ENCODE data around the gene APOA4. TPM values are rescaled to one million over a fixed set of nuclear protein-coding genes. Genes with fewer than 3 reads are reported as not detected.

Gene APOA4
- total RNA-seq, 1 experiment from 2014 or later = not detected

DNA sequence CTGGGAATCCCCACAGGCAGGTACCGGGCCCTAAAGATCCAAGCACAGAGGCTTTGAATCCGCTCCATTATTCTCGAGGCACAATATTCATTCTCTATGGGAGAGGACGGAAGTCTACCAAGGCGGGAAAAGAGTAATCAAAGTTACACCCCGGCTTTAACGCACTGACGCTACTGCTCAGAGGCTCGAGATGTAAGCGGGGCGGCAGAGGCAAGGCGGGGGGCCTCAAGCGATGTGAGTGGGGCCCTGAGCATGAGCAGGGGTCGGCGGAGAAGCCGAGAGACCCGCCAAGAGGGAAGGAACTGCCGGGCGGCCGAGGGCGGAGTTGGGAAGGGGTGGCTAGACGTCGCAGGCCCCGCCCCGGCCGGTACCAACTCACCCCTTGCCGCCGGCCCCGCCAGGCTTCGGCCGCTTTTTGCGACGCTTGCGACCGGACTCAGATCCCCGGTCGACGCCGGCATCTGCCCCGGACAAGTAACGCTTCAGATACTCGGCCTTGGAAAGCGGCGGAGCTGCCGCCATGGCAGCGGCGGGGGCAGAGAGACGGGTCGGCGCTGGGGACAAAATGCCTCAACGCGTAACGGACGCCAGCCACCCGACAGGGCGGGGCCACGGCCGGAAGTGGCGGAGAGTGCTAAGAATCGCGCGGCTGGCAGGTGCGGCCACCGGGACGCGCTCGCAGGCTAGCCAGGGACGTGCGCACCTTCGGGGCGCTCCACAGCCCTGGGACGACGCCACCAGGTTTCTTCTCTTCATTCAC, 50.5 kb downstream of the APOA4 start, which contains the start of gene BUD13:
Gene BUD13 (minus strand): TSS at position 545 of the 760 bp plus-strand sequence. CDS start 23 bp downstream, at position 522.
- CTCF ChIA-PET = interaction anchor here (0.7 kb wide), 2 partner anchors 30 to 459 kb away, joined by 3 read pairs; no protein-coding TSS in a partner anchor
- H3K4me1 Mint-ChIP-seq (ENCODE audit: low read depth, unreplicated experiment) = no peaks in the 10 kb centered on the region
- peak within 1 kb of the TSS; percentile 93 for H3K4me3 Mint-ChIP-seq (ENCODE audit: low read depth, unreplicated experiment)
- no TSS peak for BruUV-seq (replicated peaks)
- no peaks in the 10 kb centered on the region for H3K9me3 Mint-ChIP-seq (ENCODE audit: low read depth, unreplicated experiment)
- intact Hi-C loops (cut with micrococcal nuclease; ENCODE audit: unreplicated experiment) = no loop called here
- TF ChIP-seq, protein P1, sequence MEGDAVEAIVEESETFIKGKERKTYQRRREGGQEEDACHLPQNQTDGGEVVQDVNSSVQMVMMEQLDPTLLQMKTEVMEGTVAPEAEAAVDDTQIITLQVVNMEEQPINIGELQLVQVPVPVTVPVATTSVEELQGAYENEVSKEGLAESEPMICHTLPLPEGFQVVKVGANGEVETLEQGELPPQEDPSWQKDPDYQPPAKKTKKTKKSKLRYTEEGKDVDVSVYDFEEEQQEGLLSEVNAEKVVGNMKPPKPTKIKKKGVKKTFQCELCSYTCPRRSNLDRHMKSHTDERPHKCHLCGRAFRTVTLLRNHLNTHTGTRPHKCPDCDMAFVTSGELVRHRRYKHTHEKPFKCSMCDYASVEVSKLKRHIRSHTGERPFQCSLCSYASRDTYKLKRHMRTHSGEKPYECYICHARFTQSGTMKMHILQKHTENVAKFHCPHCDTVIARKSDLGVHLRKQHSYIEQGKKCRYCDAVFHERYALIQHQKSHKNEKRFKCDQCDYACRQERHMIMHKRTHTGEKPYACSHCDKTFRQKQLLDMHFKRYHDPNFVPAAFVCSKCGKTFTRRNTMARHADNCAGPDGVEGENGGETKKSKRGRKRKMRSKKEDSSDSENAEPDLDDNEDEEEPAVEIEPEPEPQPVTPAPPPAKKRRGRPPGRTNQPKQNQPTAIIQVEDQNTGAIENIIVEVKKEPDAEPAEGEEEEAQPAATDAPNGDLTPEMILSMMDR (IDR thresholded peaks at IDR 0.05; ENCODE audit: unreplicated experiment) = no peak
- peak within 1 kb of the TSS; percentile 83 for H3K27ac Mint-ChIP-seq (ENCODE audit: unreplicated experiment)
- peaks cover 30% of the 10 kb centered on the region for H3K36me3 Mint-ChIP-seq (ENCODE audit: insufficient read depth, unreplicated experiment)
- no peaks in the 10 kb centered on the region for H3K27me3 Mint-ChIP-seq (ENCODE audit: unreplicated experiment)
- peak; percentile 92 for DNase-seq

DNA sequence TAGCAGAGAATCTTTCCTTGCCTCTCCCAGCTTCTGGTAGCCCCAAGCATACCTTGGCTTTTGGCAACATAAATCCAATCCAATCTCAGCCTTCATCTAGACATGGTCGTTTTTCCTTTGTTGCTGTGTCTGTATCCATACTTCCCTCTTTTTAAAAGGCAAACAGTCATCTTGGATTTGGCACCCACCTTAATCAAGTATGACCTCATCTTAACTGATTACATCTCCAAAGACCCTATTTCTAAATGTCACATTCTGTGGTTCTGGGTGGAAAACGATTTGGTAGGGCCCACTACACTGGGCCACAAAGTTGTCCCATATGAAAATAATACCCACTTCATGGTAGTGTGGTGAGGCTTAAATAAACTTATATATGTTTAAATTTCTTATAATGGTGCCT, 51.2 kb downstream of the APOA4 start:
- CTCF ChIA-PET = no interaction called here
- no peak for DNase-seq
- intact Hi-C loops (cut with micrococcal nuclease; ENCODE audit: unreplicated experiment) = no loop called here
- Mint-ChIP-seq H3K27me3 (ENCODE audit: unreplicated experiment) (no peaks in the 10 kb centered on the region), H3K4me3 (ENCODE audit: low read depth, unreplicated experiment) (peak overlapping the region; percentile 93), H3K36me3 (ENCODE audit: insufficient read depth, unreplicated experiment) (peaks cover 27% of the 10 kb centered on the region), H3K27ac (ENCODE audit: unreplicated experiment) (peak overlapping the region; percentile 83), H3K9me3 (ENCODE audit: low read depth, unreplicated experiment) (no peaks in the 10 kb centered on the region), H3K4me1 (ENCODE audit: low read depth, unreplicated experiment) (no peaks in the 10 kb centered on the region)
- TSS peak; percentile 68 for BruUV-seq (replicated peaks)
- TF ChIP-seq, protein P1 (IDR thresholded peaks at IDR 0.05; ENCODE audit: unreplicated experiment) = no peak

Other genes with a start within 250 kb of the APOA4 start
- 10.4 and 10.9 TPM in 2 replicates for gene BUD13, start 50.3 kb downstream of the APOA4 start, total RNA-seq (2022)
- 34.5 and 41.5 TPM in 2 replicates for gene ZPR1, start 35.3 kb downstream of the APOA4 start, total RNA-seq (2022)
- not detected in 2 replicates for gene APOA5, start 31.4 kb downstream of the APOA4 start, total RNA-seq (2022)
- not detected in 2 replicates for gene APOC3, start 6.6 kb upstream of the APOA4 start, total RNA-seq (2022)
- gene APOA1, start 14.3 kb upstream of the APOA4 start, total RNA-seq (2022) = not detected in 2 replicates

Measured in Calu3 (cell line).